Activated T-helper 17 cell treated with anti-CD3 and anti-CD28 coated beads, Interleukin-2, amount 50 U/mL, for 72 hours (primary cell): Measurements from ENCODE around the gene TRAF7. TPM values are rescaled to one million over a fixed set of nuclear protein-coding genes. Genes with fewer than 3 reads are reported as not detected.
"Not testable (repeated sequence)": the region's sequence is repeated elsewhere in the genome, so short reads cannot be mapped to it uniquely, and the experiment has no call there.

Experiments used
- ATAC-seq: fragments of 150-1000 bp; cut with Tn5 transposase; replicated peaks from 2 replicates; pipeline ENCODE4 v1.10.0; 2021; ENCODE audit warnings: mild to moderate bottlenecking, moderate library complexity
- H3K27ac Mint-ChIP-seq: one replicate; pipeline ENCODE4 v1.8.0; 2022; ENCODE audit warnings: mixed read lengths
- H3K27me3 Mint-ChIP-seq: one replicate; pipeline ENCODE4 v1.8.0; 2022; ENCODE audit warnings: mixed read lengths
- H3K36me3 Mint-ChIP-seq: one replicate; pipeline ENCODE4 v1.8.0; 2022; ENCODE audit warnings: low read depth, mild to moderate bottlenecking, mixed read lengths
- H3K4me1 Mint-ChIP-seq: one replicate; pipeline ENCODE4 v1.8.0; 2022; ENCODE audit warnings: mixed read lengths
- H3K4me3 Mint-ChIP-seq: one replicate; pipeline ENCODE4 v1.8.0; 2022; ENCODE audit warnings: mild to moderate bottlenecking, mixed read lengths
- H3K9me3 Mint-ChIP-seq: one replicate; pipeline ENCODE4 v1.8.0; 2022; ENCODE audit warnings: mixed read lengths
- total RNA-seq, 2 donors: library from RNA; stranded (reverse); gene quantifications; one replicate each; pipeline ENCODE4 v1.2.3, GENCODE V29; 2022

Gene TRAF7
- total RNA-seq, 2 donors from 2014 or later = 49.8 to 80.1 TPM

DNA sequence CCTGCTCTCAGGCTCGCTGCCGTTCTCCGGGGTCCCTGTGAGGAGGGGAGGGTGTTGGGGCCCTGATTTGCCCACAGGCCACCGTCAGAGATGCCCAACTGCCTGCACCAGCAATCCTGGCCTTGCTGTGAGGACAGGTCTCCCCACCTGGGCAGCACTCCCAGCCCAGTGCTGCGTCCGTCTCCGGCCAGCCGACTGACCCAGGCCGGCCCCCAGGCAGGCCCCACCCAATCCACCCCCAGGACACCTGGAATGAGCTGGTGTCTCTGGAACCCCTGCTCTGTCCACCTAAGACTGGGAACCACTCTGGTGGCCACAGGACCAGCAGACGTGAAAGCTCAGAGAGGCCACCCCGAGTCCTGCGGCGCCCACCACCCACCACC is 40.0 kb upstream of the TRAF7 start:
- no peaks in the 10 kb centered on the region for H3K27me3 Mint-ChIP-seq
- no peaks in the 10 kb centered on the region for H3K4me1 Mint-ChIP-seq
- no peak for ATAC-seq
- no peak overlapping the region for H3K27ac Mint-ChIP-seq
- no peak overlapping the region for H3K4me3 Mint-ChIP-seq
- H3K36me3 Mint-ChIP-seq = no peaks in the 10 kb centered on the region
- no peaks in the 10 kb centered on the region for H3K9me3 Mint-ChIP-seq

DNA sequence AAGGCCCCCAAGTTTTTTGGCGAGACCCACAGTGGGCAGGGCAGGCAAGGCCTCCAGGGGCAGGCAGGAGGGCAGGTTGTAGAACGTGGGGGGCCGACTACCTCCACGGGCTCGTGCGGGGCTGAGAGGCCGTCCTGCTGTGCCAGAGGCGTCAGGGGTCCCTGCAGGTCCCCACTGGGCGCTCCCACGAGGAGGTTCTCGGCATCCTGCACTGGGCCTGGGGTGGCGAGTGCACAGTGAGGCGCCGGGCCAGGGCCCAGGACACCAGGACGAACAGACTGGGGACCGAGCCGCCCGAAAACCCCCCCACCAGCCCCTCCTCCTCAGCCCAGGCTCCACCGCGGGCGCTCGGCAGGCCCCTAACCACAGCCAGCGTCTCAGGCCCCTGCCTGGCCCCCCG is 39.2 kb upstream of the TRAF7 start:
- H3K27ac Mint-ChIP-seq, H3K4me3 Mint-ChIP-seq, H3K27me3 Mint-ChIP-seq, H3K36me3 Mint-ChIP-seq, ATAC-seq, H3K4me1 Mint-ChIP-seq, H3K9me3 Mint-ChIP-seq: not testable (repeated sequence)

DNA sequence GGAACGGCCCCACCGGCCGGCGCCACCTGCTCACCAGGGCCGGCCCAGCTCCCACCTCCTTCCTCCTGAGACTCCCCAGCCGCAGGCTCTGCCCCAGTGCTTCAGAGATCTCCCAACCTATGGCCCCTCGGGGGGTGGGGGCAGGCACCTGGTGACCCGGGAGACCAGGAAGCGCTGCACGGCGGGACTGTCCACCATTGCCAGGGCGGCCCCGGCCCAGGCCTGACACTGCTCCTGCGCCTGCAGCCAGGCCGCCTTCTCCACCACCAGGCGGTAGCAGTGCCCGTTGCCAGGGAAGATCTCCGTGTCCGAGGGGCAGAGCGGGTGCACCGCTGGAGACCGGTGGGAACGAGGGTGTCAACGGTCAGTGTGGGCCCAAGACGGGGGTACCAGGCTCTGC is 38.2 kb upstream of the TRAF7 start:
- not testable (repeated sequence) for ATAC-seq, H3K27ac Mint-ChIP-seq, H3K4me3 Mint-ChIP-seq, H3K9me3 Mint-ChIP-seq, H3K27me3 Mint-ChIP-seq, H3K36me3 Mint-ChIP-seq, H3K4me1 Mint-ChIP-seq

DNA sequence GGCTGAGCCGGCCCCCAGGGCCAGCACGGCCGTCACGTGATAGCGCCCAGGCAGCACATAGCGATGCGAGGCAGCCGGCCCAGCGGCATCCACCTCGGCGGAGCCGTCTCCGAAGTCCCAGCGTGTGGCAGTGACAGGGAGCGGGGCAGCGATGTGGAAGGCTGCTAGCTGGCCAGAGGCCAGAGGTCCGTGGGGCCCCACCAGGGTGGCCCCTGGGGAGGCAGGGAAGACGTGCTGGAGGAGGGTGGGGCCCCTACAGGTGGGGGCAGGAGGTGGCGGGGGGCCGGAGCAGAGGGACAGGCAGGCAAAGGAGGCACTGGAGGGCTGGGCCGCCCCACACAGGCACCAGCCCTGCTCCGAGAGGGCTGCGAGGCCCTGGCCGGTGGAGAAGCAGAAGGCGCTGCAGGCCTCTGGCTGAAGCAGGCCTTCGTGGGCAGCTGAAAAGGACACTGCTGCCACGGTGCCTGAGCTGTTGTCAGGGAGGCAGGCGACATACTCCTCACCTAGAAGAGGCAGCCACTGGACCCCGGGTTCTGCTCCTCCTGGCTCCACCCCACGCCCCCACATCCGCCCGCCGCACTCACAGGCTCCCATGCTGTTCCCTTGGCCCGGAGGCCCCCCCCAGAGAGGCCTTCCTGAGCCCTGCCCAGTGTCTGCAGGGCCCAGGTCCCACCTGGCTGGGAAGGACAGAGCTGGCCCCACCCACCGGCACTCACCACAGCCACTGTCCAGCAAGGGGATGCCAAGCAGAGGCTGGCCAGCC is 37.4 kb upstream of the TRAF7 start:
- H3K27me3 Mint-ChIP-seq, H3K9me3 Mint-ChIP-seq, H3K27ac Mint-ChIP-seq, ATAC-seq, H3K4me3 Mint-ChIP-seq, H3K4me1 Mint-ChIP-seq, H3K36me3 Mint-ChIP-seq: not testable (repeated sequence)

DNA sequence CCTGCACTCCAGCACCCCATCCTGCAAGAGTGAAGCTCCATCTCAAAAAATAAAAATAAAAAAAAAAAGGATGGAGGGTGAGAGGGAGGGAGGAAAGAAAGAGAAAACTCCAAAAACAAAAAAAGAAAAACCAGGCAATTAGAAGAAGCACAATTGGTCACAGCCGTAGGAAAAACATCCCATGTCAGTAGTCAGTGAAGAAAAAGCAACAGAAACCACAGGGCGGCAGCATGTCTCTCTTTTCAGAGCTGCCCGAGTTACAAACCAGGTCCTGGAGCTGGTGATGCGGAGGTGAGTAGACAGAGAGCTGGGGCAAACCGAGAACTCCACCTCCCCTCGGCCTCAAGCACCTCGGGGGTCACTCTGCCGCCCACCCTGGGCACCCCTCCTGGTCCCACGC is 34.3 kb upstream of the TRAF7 start:
- not testable (repeated sequence) for H3K9me3 Mint-ChIP-seq, H3K27ac Mint-ChIP-seq, H3K36me3 Mint-ChIP-seq, H3K4me3 Mint-ChIP-seq, H3K27me3 Mint-ChIP-seq, H3K4me1 Mint-ChIP-seq
- peak; percentile 72 for ATAC-seq

DNA sequence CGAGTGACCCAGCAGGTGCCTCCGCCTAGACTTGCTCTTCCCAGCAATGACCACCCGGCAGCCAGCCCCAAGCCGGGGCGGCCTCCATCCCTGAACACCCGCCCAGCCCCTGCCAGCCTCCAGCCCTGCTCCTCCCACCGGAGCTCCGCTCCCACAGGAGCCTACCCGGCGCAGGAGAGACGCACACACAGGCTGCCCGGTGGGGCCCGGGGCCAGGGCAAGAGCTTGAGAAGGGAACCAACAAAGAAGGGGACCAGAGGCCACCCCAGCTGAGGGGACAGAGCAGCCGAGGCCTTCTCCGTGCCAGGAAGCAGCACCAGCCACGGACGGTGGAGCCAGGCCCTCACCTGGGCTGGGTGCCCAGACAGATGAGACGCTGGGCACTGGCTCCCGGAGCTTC is 33.7 kb upstream of the TRAF7 start:
- H3K27me3 Mint-ChIP-seq = no peaks in the 10 kb centered on the region
- no peaks in the 10 kb centered on the region for H3K4me1 Mint-ChIP-seq
- ATAC-seq = peak; percentile 7
- H3K9me3 Mint-ChIP-seq = no peaks in the 10 kb centered on the region
- H3K27ac Mint-ChIP-seq = no peak overlapping the region
- no peak overlapping the region for H3K4me3 Mint-ChIP-seq
- no peaks in the 10 kb centered on the region for H3K36me3 Mint-ChIP-seq

DNA sequence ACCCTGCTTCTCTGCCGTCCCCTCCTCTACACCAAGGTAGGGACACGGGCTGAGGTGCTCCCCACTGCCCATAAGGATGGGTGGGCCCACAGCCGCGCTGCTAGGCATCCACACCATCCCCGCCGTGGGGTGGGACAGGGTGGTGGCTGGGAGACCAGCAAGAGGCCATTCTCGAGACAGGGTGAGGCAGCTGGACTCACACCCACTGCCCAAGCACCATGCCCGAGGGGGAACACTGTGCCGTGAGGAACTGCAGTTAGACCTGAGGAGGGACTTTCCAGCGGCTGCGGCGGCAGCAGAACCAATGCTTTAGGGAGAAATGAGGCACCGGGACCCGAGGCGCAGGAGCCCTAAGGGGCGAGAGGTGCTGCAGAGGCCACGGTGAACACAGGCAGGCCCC is 33.2 kb upstream of the TRAF7 start:
- no peaks in the 10 kb centered on the region for H3K9me3 Mint-ChIP-seq
- no peak for ATAC-seq
- H3K4me1 Mint-ChIP-seq = no peaks in the 10 kb centered on the region
- H3K27ac Mint-ChIP-seq = no peak overlapping the region
- H3K4me3 Mint-ChIP-seq = no peak overlapping the region
- no peaks in the 10 kb centered on the region for H3K36me3 Mint-ChIP-seq
- H3K27me3 Mint-ChIP-seq = no peaks in the 10 kb centered on the region

DNA sequence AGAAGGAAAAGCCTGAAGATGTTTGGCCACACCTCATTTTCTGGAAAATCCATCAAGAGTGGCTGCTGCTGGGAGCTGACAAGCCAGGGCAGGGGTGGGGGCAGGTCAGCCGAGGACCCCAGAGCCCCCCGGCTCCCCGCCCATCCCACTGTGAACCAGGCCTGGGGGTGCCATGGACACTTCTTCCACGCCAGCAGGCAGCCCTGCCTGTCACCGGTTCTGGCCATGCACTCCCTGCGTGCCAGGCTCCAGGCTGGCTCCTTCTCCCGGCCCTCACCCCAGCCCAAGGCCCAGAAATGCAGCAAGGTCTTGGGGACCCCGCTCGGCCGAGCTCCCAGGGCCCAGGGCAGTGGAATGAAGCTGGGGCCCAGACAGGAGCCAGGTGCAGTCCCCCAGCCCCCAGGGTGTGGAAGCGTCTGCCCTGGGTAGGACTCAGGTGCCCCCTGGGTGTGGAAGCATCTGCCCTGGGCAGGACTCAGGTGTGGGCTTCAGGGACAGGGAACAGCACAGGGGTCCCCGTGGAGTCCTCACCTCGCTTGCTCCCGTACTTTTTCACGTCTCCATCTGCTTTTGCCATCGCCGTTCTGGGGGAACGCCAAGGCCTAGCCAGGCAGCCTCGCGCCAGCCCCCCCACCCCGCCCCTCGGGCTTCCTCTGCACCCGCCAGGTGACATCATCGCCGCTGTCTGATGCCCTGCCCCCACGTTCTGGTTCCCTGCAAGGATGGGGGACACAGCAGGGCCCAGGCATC is 32.5 kb upstream of the TRAF7 start:
- H3K9me3 Mint-ChIP-seq, H3K4me1 Mint-ChIP-seq, H3K36me3 Mint-ChIP-seq, ATAC-seq, H3K27ac Mint-ChIP-seq, H3K4me3 Mint-ChIP-seq, H3K27me3 Mint-ChIP-seq: not testable (repeated sequence)

DNA sequence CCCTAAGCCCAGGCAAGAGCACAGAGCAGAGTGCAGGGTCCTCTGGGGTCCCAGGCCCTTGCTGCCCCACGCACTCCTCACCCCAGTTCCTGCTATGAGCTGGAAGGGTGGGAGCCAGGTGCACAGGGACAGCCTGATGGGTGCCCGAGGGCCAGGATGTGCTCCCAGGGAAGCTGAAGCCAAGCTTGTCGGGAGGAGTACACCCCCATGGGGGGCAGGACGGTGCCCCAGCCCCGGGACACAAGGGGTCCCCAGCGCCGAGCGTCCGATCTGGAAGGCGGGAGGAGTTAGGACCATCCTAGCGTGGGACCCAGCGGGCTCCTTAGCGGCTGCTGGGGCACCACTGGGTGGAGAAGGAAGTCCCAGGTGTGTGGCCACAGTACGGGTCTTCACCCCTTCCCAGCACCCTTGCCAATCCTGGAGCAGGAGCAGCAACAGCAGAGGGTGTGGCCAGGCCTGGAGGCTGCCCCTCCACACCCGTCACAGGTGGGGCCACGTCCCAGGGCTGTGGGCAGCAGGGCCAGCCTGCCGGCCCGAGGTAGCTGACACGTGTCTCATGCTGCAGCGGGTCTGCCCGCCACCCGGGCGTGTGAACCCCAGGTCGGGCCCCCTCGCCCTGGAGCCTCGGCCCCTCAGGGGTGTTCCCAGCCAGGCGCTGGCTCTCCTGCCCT is 31.7 kb upstream of the TRAF7 start:
- not testable (repeated sequence) for ATAC-seq, H3K9me3 Mint-ChIP-seq, H3K4me1 Mint-ChIP-seq

DNA sequence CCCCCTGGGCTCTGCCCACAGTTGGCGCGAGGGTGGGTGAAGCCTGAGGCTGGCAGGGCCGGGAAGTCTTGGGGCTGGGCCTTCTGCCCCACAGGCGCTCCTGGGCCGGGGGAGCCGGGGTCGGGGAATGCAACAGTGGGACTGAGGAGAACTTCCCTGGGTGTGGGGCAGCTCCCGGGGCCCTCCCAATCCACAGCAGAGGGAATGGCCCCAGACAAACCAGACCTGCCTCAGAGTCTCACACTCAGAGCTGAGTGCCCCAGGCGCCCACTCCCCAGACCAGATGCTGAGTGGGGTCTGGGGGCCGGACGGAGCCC is 31.2 kb upstream of the TRAF7 start:
- ATAC-seq, H3K9me3 Mint-ChIP-seq, H3K27me3 Mint-ChIP-seq, H3K4me3 Mint-ChIP-seq, H3K36me3 Mint-ChIP-seq, H3K27ac Mint-ChIP-seq, H3K4me1 Mint-ChIP-seq: not testable (repeated sequence)

More for the DNA sequence above, 31.7 kb upstream of the TRAF7 start:
- not testable (repeated sequence) for H3K27me3 Mint-ChIP-seq, H3K27ac Mint-ChIP-seq, H3K36me3 Mint-ChIP-seq, H3K4me3 Mint-ChIP-seq

DNA sequence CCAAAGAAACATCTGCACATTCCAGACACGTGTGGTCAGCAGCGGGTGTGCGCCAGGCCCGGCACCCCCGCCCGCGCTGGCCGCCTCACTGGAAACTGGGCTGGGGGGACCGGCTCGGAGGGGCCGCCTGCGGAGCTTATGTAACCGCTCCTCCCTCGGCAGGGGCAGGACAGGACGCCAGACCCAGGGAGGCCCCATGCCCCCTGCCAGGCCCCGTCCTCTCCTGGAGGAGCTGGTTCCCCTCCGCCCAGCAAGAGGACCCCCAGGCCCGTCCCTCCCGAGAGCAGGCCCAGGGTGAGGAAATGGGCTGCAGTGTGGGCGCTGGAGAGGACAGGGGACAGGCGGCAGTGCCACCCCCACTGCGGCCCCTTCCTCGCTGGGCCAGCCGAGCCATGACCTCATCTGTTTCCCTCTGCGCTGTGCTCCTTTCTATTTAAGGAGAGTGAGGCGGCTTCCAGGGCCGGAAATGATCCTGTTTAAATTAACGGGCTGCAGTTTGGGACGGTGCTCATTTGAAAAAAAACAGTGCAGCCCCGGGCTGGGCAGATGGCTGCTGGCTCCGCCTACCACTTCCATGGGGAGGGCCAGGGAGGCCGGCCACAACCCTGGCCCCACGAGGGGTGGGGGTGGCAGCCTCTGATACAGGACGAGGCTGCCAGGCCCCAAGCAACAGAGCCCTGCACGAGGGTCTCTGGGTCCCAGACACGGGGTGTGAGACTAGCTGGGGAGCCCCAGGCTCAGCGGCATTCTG is 30.7 kb upstream of the TRAF7 start:
- H3K4me3 Mint-ChIP-seq, H3K4me1 Mint-ChIP-seq: not testable (repeated sequence)

DNA sequence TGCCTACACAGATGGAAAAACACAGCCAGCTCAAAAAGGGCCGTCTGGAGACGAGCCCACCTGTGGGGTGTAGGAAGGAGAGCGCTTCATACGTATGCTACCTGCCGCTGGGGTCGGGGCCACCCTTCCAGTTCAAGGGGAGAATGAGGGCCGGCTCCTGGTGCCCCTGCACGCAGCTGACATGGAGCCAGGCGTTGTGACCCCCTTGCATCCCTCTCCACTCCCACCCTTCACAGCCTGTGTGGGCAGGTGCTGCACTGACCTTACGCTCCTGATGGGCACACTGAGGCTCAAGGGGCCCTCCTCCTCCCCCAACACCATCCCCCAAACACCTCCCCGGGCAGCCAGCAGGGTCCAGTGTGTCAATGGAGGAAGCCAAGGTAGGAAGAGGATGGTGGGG is 30.0 kb upstream of the TRAF7 start:
- H3K27ac Mint-ChIP-seq, H3K27me3 Mint-ChIP-seq, H3K4me3 Mint-ChIP-seq, H3K9me3 Mint-ChIP-seq, H3K4me1 Mint-ChIP-seq, ATAC-seq, H3K36me3 Mint-ChIP-seq: not testable (repeated sequence)

More for the DNA sequence above, 30.7 kb upstream of the TRAF7 start:
- not testable (repeated sequence) for H3K27ac Mint-ChIP-seq, ATAC-seq, H3K27me3 Mint-ChIP-seq, H3K36me3 Mint-ChIP-seq, H3K9me3 Mint-ChIP-seq

DNA sequence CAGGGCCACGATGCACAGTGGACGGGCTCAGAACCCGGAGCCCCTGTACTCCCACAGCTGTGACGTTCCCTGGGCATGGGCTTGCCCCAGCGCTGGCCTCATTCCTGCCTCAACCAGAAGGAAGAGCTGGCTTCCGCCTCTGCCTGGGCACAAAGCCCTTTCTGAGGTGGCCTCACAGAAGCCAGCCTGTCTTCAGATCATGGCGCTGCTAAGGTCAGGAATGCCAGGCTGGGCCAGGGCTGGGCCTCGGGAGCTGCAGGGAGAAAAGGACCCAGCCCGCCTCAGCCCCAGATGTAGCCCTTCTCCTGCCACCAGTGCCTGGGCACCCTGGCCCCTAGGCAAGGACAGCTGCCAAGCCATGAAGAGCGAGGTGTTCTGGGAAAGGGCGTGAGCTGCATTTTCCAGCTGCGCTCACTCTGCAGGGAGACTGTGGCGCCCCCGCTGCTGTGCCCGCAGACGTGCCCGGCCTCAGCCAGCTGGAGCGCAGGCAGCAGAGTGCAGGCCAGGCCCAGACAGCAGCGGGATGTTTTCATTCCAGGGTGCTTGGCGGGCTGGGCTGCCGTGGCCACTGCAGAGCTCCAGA is 29.3 kb upstream of the TRAF7 start:
- not testable (repeated sequence) for H3K9me3 Mint-ChIP-seq, H3K27me3 Mint-ChIP-seq, H3K27ac Mint-ChIP-seq, ATAC-seq, H3K4me1 Mint-ChIP-seq, H3K4me3 Mint-ChIP-seq, H3K36me3 Mint-ChIP-seq

DNA sequence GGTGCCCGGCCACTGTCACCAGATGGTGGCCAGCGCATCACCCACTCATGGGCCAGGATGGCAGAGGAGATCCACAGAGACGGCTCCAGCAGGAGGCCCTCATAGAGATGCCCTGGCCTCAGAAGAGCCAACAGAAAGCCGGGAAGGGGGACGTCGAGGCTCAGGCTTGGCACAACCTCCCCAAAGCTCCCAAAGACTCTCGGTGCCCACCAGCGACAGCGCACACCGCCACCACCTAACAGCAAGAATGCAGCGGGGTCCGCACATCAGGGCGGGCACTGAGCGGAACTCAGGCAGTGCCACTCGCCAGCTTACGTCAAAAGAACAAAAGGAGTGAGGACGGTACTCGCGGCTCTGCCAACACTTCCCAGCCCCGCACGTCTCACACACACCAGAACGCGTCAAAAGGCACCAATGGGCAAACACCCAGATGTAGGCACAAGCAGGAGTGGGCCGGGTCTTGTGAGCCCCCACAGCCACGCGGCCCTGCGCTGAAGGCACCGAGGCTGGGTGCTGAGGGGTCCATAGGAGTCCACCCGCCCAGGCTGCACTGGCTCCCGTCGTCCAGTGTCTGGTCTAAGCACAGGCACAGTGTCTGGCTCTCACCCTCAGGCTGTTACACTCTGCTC is 28.5 kb upstream of the TRAF7 start:
- ATAC-seq, H3K27ac Mint-ChIP-seq, H3K36me3 Mint-ChIP-seq, H3K9me3 Mint-ChIP-seq, H3K27me3 Mint-ChIP-seq, H3K4me3 Mint-ChIP-seq, H3K4me1 Mint-ChIP-seq: not testable (repeated sequence)
